ENCODE measurements around the gene CPLX1. TPM values are rescaled to one million over a fixed set of nuclear protein-coding genes. Genes with fewer than 3 reads are reported as not detected.

The CPLX1 gene
- total RNA-seq, 4 donors from 2014 or later = 0.31 to 0.96 (median 0.54) TPM; not detected in 1

GRCh38 chr4:832108-832507, 6.2 kb upstream of the CPLX1 start:
- Histone ChIP-seq H3K4me3 (no peak overlapping the region), H3K9me3 (peaks cover 0 to 38% (median 0%) of the 10 kb centered on the region in 3 donors), H3K36me3 (no peaks in the 10 kb centered on the region), H3K4me1 (peaks cover 0 to 1% (median 0%) of the 10 kb centered on the region in 3 donors), H3K27me3 (peaks cover 61% of the 10 kb centered on the region), H3K27ac (no peak overlapping the region)
- no peak for ATAC-seq
- WGBS, 2 donors (ENCODE audit: low coverage in 1 of 2) = 67 to 90% methylated on average over 1 to 2 of the region's 7 CpGs
- no peak for TF ChIP-seq CTCF (IDR thresholded peaks at IDR 0.05)
- no peak for TF ChIP-seq EP300 (IDR thresholded peaks at IDR 0.05)
- TF ChIP-seq POLR2A (IDR thresholded peaks at IDR 0.05) = no peak
- no peak for TF ChIP-seq POLR2AphosphoS5 (IDR thresholded peaks at IDR 0.05)

GRCh38 chr4:831483-831805, 5.5 kb upstream of the CPLX1 start:
- Histone ChIP-seq H3K27ac (no peak overlapping the region), H3K9me3 (peaks cover 0 to 31% (median 0%) of the 10 kb centered on the region in 3 donors), H3K36me3 (no peaks in the 10 kb centered on the region), H3K27me3 (peaks cover 68% of the 10 kb centered on the region), H3K4me1 (peaks cover 0 to 8% (median 5%) of the 10 kb centered on the region in 3 donors), H3K4me3 (no peak overlapping the region)
- no peak for ATAC-seq
- WGBS, 2 donors (ENCODE audit: low coverage in 1 of 2) = no CpG with 5 or more reads among the region's 3 CpGs
- no peak for TF ChIP-seq POLR2A (IDR thresholded peaks at IDR 0.05)
- TF ChIP-seq CTCF (IDR thresholded peaks at IDR 0.05) = no peak
- TF ChIP-seq POLR2AphosphoS5 (IDR thresholded peaks at IDR 0.05) = no peak
- no peak for TF ChIP-seq EP300 (IDR thresholded peaks at IDR 0.05)

- Histone ChIP-seq H3K4me3 (no peak overlapping the region), H3K36me3 (no peaks in the 10 kb centered on the region), H3K9me3 (peaks cover 0 to 25% (median 0%) of the 10 kb centered on the region in 3 donors), H3K27ac (no peak overlapping the region), H3K27me3 (peaks cover 71% of the 10 kb centered on the region), H3K4me1 (peaks cover 0 to 11% (median 6%) of the 10 kb centered on the region in 3 donors)
- 38% methylated on average over 4 of the region's 23 CpGs; no CpG with 5 or more reads in 1 of the 2 donors for WGBS, 2 donors (ENCODE audit: low coverage in 1 of 2)
- ATAC-seq = no peak
- TF ChIP-seq EP300 (IDR thresholded peaks at IDR 0.05) (no peak), POLR2AphosphoS5 (IDR thresholded peaks at IDR 0.05) (no peak), CTCF (IDR thresholded peaks at IDR 0.05) (no peak), POLR2A (IDR thresholded peaks at IDR 0.05) (no peak)
Observed at GRCh38 chr4:830601-831482, 4.9 kb upstream of the CPLX1 start.

- no peak overlapping the region for H3K27ac ChIP-seq
- TF ChIP-seq POLR2AphosphoS5 (IDR thresholded peaks at IDR 0.05) (no peak), CTCF (IDR thresholded peaks at IDR 0.05) (no peak), POLR2A (IDR thresholded peaks at IDR 0.05) (no peak), EP300 (IDR thresholded peaks at IDR 0.05) (no peak)
- no peak for ATAC-seq
- no peak overlapping the region for H3K4me3 ChIP-seq
- peaks cover 80% of the 10 kb centered on the region for H3K27me3 ChIP-seq
- H3K4me1 ChIP-seq = peaks cover 0 to 19% (median 13%) of the 10 kb centered on the region in 3 donors
- peaks cover 0 to 19% (median 0%) of the 10 kb centered on the region in 3 donors for H3K9me3 ChIP-seq
- 48 to 49% methylated on average over 2 of the region's 26 CpGs for WGBS, 2 donors (ENCODE audit: low coverage in 1 of 2)
- H3K36me3 ChIP-seq = no peaks in the 10 kb centered on the region
Observed at GRCh38 chr4:829761-830600, 4.1 kb upstream of the CPLX1 start.

Data from gastroesophageal sphincter (tissue), 4 donors.